T-cell (primary cell): ENCODE measurements around the gene AGTPBP1. TPM values are rescaled to one million over a fixed set of nuclear protein-coding genes. Genes with fewer than 3 reads are reported as not detected.

Experiments used
- ATAC-seq, 4 experiments: fragments of 200-7000 bp in 3 of 4; fragments of 150-1000 bp in 1 of 4; cut with Tn5 transposase; replicated peaks in 1 of 4; 1 replicate in 3 of 4; 2 replicates in 1 of 4; pipeline ENCODE4 v1.10.0; 2021; ENCODE audit warnings: moderate library complexity in 3 of 4, mild to moderate bottlenecking in 2 of 4, moderate number of reproducible peaks in 1 of 4
- CTCF ChIA-PET, 2 donors: fragments of 300-600 bp; sonication (Branson Sonifier 250); formaldehyde crosslinking; loops; one replicate each; lab custom pipeline; 2022; ENCODE audit warnings: antibody characterized with exemption in 2 of 2; lab: Charles Lee
- POLR2A ChIA-PET, 2 donors: fragments of 300-600 bp; sonication (Branson Sonifier 250); formaldehyde crosslinking; loops; one replicate each; lab custom pipeline; 2022; ENCODE audit warnings: antibody characterized with exemption in 2 of 2; lab: Charles Lee
- DNase-seq, 35 experiments: peaks; one replicate each; pipeline versions ENCODE4 v3.0.0 to v3.0.0-alpha.2; 2013 to 2023
- H3K27ac ChIP-seq: one replicate; pipeline ENCODE4 v1.5.1; 2013; ENCODE audit warnings: low read length
- H3K27me3 ChIP-seq, 2 experiments: replicated peaks in 1 of 2; 1 replicate in 1 of 2; 2 replicates in 1 of 2; pipeline versions ENCODE4 v1.6.1 to v1.7.0; 2013; ENCODE audit warnings: low read length in 1 of 2, mixed read lengths in 1 of 2; ENCODE audit not compliant: control insufficient read depth in 2 of 2, insufficient read depth in 2 of 2; ENCODE audit errors: extremely low read depth in 1 of 2
- H3K36me3 ChIP-seq, 2 donors: 1 replicate in 1 of 2; 2 replicates in 1 of 2; pipeline versions ENCODE4 v1.6.1 to v1.7.0; 2013; ENCODE audit warnings: low read length in 1 of 2; ENCODE audit not compliant: control insufficient read depth in 2 of 2, insufficient read depth in 1 of 2; ENCODE audit errors: extremely low read depth in 1 of 2
- H3K4me1 ChIP-seq, 2 experiments: 1 replicate in 1 of 2; 2 replicates in 1 of 2; pipeline versions ENCODE4 v1.6.1 to v1.7.0; 2013; ENCODE audit warnings: low read length in 2 of 2, mixed read lengths in 1 of 2; ENCODE audit not compliant: insufficient read depth in 2 of 2, control insufficient read depth in 1 of 2; ENCODE audit errors: extremely low read depth in 1 of 2
- H3K4me3 ChIP-seq, 2 donors: 1 replicate in 1 of 2; 2 replicates in 1 of 2; pipeline versions ENCODE4 v1.5.1 to v1.7.0; 2013; ENCODE audit warnings: mild to moderate bottlenecking in 2 of 2, low read length in 1 of 2, moderate library complexity in 1 of 2; ENCODE audit not compliant: control insufficient read depth in 1 of 2; ENCODE audit errors: extremely low read depth in 1 of 2
- H3K9me3 ChIP-seq: 2 replicates; pipeline ENCODE4 v1.7.0; 2013
- H3K27ac Mint-ChIP-seq, 2 donors: one replicate each; pipeline ENCODE4 v1.8.0; 2020 to 2021; ENCODE audit warnings: mild to moderate bottlenecking in 2 of 2, mixed read lengths in 2 of 2
- H3K27me3 Mint-ChIP-seq, 2 donors: one replicate each; pipeline ENCODE4 v1.8.0; 2021 to 2022; ENCODE audit warnings: mixed read lengths in 2 of 2
- H3K36me3 Mint-ChIP-seq: one replicate; pipeline ENCODE4 v1.8.0; 2021; ENCODE audit warnings: mixed read lengths
- H3K4me1 Mint-ChIP-seq, 3 donors: one replicate each; pipeline ENCODE4 v1.8.0; 2020 to 2022; ENCODE audit warnings: mixed read lengths in 3 of 3, mild to moderate bottlenecking in 1 of 3
- H3K4me3 Mint-ChIP-seq, 3 donors: one replicate each; pipeline ENCODE4 v1.8.0; 2020 to 2022; ENCODE audit warnings: mild to moderate bottlenecking in 3 of 3, mixed read lengths in 3 of 3, moderate library complexity in 3 of 3
- H3K9me3 Mint-ChIP-seq, 3 donors: one replicate each; pipeline ENCODE4 v1.8.0; 2020 to 2022; ENCODE audit warnings: mixed read lengths in 3 of 3
- WGBS: methylation state at CpG from one replicate; pipeline ENCODE4 v1.1.5; 2013; ENCODE audit warnings: missing lambda C conversion rate; ENCODE audit not compliant: insufficient coverage; 5-methylcytosine and 5-hydroxymethylcytosine counted together
- total RNA-seq, 35 experiments: library from RNA in 6 of 35; stranded (reverse) in 6 of 35; fragments of 120-200 nt in 1 of 35; gene quantifications; one replicate each; pipeline versions ENCODE4 v1.2.1 to v1.2.4 and lab custom pipeline; 2013 to 2026

The AGTPBP1 gene
- total RNA-seq, 5 donors from 2014 or later (not counting 1 experiment from before 2014, with no cell fraction given) = 46.2 to 66.7 (median 52.2) TPM

DNA sequence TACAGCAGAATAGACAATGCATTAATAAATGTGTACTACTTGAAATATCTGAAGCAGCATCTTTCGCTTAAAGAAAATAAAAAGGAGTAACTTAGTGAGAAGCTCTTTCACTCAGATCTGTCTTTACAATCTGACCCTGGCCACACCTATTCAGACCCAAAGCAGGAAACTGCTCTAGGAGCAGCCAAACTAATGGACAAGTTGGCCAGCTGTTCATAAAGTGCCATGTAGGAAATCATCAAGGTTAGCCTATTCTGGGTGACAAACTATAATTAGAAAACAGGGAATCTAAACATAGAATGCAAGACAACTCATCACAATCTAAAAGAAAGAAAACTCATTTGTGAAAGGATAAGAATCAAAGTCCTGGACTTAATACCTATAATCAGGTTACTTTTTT is 101.3 kb downstream of the AGTPBP1 start:
- ATAC-seq (no peak), DNase-seq (no peak)
- H3K4me3 Mint-ChIP-seq = no peak overlapping the region
- H3K4me1 ChIP-seq = no peaks in the 10 kb centered on the region
- H3K27ac Mint-ChIP-seq = no peak overlapping the region
- H3K36me3 Mint-ChIP-seq = peaks cover 53% of the 10 kb centered on the region
- ChIA-PET CTCF (no interaction called here), POLR2A (no interaction called here)
- peaks cover 0 to 2% (median 0%) of the 10 kb centered on the region in 3 donors for H3K4me1 Mint-ChIP-seq
- H3K9me3 ChIP-seq = no peaks in the 10 kb centered on the region
- H3K27me3 Mint-ChIP-seq = no peaks in the 10 kb centered on the region
- peaks cover 0 to 15% of the 10 kb centered on the region in 2 donors for H3K36me3 ChIP-seq
- no CpG with 5 or more reads among the region's 1 CpG for WGBS
- H3K9me3 Mint-ChIP-seq = no peaks in the 10 kb centered on the region
- H3K27ac ChIP-seq = no peak overlapping the region
- H3K4me3 ChIP-seq = no peak overlapping the region
- H3K27me3 ChIP-seq = no peaks in the 10 kb centered on the region

DNA sequence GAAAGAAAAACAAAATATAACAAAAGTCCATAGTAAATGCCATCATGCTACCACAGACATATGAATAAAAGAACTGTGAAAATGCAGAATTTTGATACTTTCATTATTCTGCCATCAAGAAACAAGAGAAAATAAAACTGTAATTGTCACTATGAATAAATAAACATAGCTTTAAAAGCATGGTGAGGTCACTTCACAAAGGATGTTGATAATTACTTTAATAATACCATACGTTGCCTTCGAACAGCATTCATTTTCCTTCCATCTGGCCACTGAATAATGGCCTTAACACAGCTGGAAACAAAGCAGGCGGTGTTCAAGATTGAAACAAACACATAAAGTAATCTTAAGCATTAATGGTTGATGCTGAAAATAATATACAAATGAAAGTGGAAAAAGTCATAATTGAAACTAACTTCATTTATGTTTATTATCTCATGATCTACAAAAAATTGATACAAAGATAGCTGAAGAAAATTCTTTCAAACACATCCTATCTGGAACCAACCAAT is 102.0 kb downstream of the AGTPBP1 start:
- Histone ChIP-seq H3K27me3 (no peaks in the 10 kb centered on the region), H3K4me3 (no peak overlapping the region), H3K27ac (no peak overlapping the region), H3K4me1 (no peaks in the 10 kb centered on the region), H3K9me3 (no peaks in the 10 kb centered on the region), H3K36me3 (peaks cover 0 to 10% of the 10 kb centered on the region in 2 donors)
- DNase-seq (no peak), ATAC-seq (no peak)
- H3K4me1 Mint-ChIP-seq = no peaks in the 10 kb centered on the region
- no peaks in the 10 kb centered on the region for H3K9me3 Mint-ChIP-seq
- no peak overlapping the region for H3K27ac Mint-ChIP-seq
- peaks cover 48% of the 10 kb centered on the region for H3K36me3 Mint-ChIP-seq
- H3K27me3 Mint-ChIP-seq = no peaks in the 10 kb centered on the region
- no peak overlapping the region for H3K4me3 Mint-ChIP-seq
- POLR2A ChIA-PET = no interaction called here
- WGBS = no CpG with 5 or more reads among the region's 3 CpGs
- CTCF ChIA-PET = no interaction called here

DNA sequence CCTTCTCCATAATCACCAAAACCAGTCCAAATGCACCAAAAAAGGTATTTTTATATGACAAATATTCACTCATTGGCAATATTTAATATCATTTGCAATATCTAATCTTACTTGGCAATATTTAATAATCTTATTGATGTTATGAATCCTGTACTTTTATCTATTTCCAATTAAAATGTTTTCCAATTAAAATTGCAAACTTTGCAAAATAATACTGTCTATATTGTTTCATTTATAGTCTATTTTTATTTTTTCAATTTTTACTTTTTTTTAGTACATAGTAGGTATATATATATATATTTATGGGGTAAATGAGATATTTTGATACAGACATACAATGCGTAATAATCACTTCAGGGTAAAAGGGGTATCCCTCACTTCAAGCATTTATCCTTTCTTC is 109.9 kb downstream of the AGTPBP1 start:
- Mint-ChIP-seq H3K4me1 (peaks cover 0 to 3% (median 0%) of the 10 kb centered on the region in 3 donors), H3K4me3 (no peak overlapping the region), H3K27me3 (no peaks in the 10 kb centered on the region), H3K36me3 (peaks cover 45% of the 10 kb centered on the region), H3K9me3 (no peaks in the 10 kb centered on the region), H3K27ac (no peak overlapping the region)
- Histone ChIP-seq H3K4me3 (no peak overlapping the region), H3K9me3 (no peaks in the 10 kb centered on the region), H3K36me3 (peaks cover 0 to 8% of the 10 kb centered on the region in 2 donors), H3K27me3 (no peaks in the 10 kb centered on the region), H3K4me1 (no peaks in the 10 kb centered on the region), H3K27ac (no peak overlapping the region)
- DNase-seq (no peak), ATAC-seq (no peak)
- CTCF ChIA-PET = no interaction called here
- POLR2A ChIA-PET = no interaction called here
- WGBS = no CpG with 5 or more reads among the region's 1 CpG

DNA sequence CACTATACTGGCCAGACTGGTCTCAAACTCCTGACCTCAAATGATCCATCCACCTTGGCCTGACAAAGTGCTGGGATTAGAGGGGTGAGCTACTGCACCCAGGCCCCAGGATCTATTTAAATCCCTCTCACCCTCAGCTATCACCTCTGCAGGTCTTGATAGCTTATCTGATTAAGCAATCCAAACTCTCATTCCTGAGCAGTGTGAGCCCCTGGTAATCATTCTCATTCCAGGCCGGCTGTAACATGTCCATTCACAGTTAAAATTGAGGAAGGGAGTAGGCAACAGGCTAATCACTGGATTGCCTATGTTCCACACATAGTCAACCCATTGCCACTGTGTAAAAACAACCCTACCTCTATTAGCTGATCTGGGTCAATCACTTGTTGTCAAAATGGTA is 111.1 kb downstream of the AGTPBP1 start:
- POLR2A ChIA-PET = no interaction called here
- H3K36me3 Mint-ChIP-seq = peaks cover 41% of the 10 kb centered on the region
- Histone ChIP-seq H3K27ac (no peak overlapping the region), H3K4me3 (no peak overlapping the region), H3K4me1 (no peaks in the 10 kb centered on the region), H3K36me3 (peaks cover 0 to 8% of the 10 kb centered on the region in 2 donors), H3K27me3 (no peaks in the 10 kb centered on the region), H3K9me3 (no peaks in the 10 kb centered on the region)
- H3K9me3 Mint-ChIP-seq = no peaks in the 10 kb centered on the region
- no peak for DNase-seq
- H3K4me1 Mint-ChIP-seq = peaks cover 0 to 3% (median 0%) of the 10 kb centered on the region in 3 donors
- ATAC-seq = no peak
- WGBS = no CpG with 5 or more reads among the region's 1 CpG
- CTCF ChIA-PET = no interaction called here
- H3K4me3 Mint-ChIP-seq = no peak overlapping the region
- H3K27me3 Mint-ChIP-seq = no peaks in the 10 kb centered on the region
- peak overlapping the region in 1 of 2 donors; percentile 28 for H3K27ac Mint-ChIP-seq

DNA sequence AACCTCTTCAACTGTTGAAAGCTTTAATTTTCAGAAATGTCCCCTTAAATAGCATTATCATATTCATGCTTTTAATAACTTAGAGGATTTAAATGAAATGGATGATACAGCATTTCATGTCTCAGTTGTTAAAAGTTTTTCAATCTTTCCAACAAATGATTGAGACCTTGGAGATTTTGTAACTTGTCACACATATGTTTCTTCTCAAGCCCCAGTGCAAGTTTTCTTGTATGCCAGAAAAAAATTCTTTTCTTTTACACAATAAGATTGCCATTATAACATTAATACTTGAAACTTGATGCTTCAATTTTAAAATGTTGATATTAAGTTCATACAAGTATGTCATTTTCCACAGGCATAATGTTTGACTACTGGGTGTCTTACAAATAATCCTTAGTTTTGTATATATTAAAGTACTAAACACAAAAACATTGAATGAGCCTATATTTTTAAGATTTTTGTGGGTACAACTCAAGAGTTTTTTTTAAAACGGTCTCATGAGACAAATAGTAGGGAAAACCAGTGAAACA is 124.5 kb downstream of the AGTPBP1 start:
- Histone ChIP-seq H3K27ac (no peak overlapping the region), H3K36me3 (peaks cover 0 to 18% of the 10 kb centered on the region in 2 donors), H3K27me3 (no peaks in the 10 kb centered on the region), H3K4me3 (no peak overlapping the region), H3K4me1 (no peaks in the 10 kb centered on the region), H3K9me3 (no peaks in the 10 kb centered on the region)
- Mint-ChIP-seq H3K36me3 (peaks cover 29% of the 10 kb centered on the region), H3K9me3 (no peaks in the 10 kb centered on the region), H3K4me3 (no peak overlapping the region), H3K27ac (no peak overlapping the region), H3K4me1 (peaks cover 0 to 2% (median 0%) of the 10 kb centered on the region in 3 donors), H3K27me3 (no peaks in the 10 kb centered on the region)
- ChIA-PET POLR2A (no interaction called here), CTCF (interaction anchor here in 1 of 2 donors (1.1 kb wide), 1 partner anchor 40 kb away, joined by 3 read pairs; no protein-coding TSS in a partner anchor)
- WGBS = no CpG with 5 or more reads among the region's 1 CpG
- no peak for ATAC-seq
- no peak for DNase-seq

DNA sequence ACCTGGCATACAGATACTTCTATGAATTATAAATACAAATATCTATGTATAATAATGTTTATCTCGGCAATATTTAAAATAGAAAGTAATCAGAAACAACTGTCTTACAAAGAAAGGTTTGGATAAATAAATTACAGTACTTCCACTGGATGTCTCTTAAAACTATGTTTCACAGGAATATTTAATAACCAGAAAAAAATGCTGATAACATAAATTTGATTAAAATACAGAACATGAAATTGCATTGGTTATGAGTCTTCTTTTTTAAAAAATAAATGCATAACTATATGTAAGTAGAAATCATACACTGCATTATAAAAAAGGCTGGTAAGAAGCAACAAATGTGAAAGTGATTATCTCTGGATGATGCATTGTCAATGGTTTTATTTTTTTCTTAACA is 126.0 kb downstream of the AGTPBP1 start:
- no peak overlapping the region for H3K27ac Mint-ChIP-seq
- H3K4me1 ChIP-seq = no peaks in the 10 kb centered on the region
- peaks cover 0 to 1% (median under 1%) of the 10 kb centered on the region in 3 donors for H3K4me1 Mint-ChIP-seq
- no CpG with 5 or more reads among the region's 1 CpG for WGBS
- H3K9me3 ChIP-seq = no peaks in the 10 kb centered on the region
- no peaks in the 10 kb centered on the region for H3K27me3 ChIP-seq
- peaks cover 25% of the 10 kb centered on the region for H3K36me3 Mint-ChIP-seq
- no peak overlapping the region for H3K4me3 ChIP-seq
- no peaks in the 10 kb centered on the region for H3K9me3 Mint-ChIP-seq
- CTCF ChIA-PET = no interaction called here
- H3K36me3 ChIP-seq = peaks cover 0 to 15% of the 10 kb centered on the region in 2 donors
- ATAC-seq = no peak
- no peak overlapping the region for H3K4me3 Mint-ChIP-seq
- H3K27ac ChIP-seq = no peak overlapping the region
- H3K27me3 Mint-ChIP-seq = no peaks in the 10 kb centered on the region
- DNase-seq = no peak
- POLR2A ChIA-PET = no interaction called here
